Measurements from ENCODE around the gene PTPRA. TPM values are rescaled to one million over a fixed set of nuclear protein-coding genes. Genes with fewer than 3 reads are reported as not detected.

The PTPRA gene
- total RNA-seq, 1 experiment from 2014 or later, result 57.0 TPM

DNA sequence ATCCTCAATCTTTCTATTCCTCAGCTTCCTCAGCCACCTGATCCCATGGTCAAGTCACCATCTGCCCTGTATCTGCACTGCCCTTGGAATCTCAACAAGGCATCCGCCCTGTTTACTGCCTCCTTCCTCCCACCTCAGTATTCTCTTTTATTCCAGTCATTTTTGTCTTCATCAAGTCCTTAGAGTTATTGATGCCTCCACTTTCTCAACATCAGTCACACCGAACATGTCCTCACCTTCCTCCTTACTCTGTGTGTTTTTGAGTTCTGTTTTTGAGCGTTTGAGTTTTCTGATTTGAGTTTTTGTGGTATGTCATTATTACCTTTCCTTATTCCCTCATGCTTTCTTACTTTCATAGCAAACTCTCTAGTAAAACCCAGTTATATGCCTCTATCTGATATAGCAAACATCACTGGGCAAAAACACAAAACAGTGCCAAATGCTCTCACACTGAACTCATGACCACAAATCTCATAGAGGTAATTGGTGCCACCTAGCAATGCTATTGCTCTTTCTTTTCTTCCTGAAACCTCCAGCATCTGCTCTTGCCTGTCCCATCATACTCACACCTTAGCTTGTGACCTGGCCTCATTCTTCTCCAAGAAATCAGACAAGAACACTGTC lies 158.4 kb downstream of the PTPRA start:
- POLR2A ChIA-PET, result no interaction called here
- Histone ChIP-seq H3K4me3 (ENCODE audit: low read depth, low read length) (no peak overlapping the region), H3K4me1 (no peaks in the 10 kb centered on the region), H3K36me3 (ENCODE audit: control insufficient read depth, insufficient read depth, low read length) (peaks cover 9% of the 10 kb centered on the region; the same call in 1 of the 2 replicates), H3K9me3 (no peaks in the 10 kb centered on the region), H3K27me3 (replicated peaks; ENCODE audit: control insufficient read depth, insufficient read depth, low read length) (no peaks in the 10 kb centered on the region)
- no peaks in the 10 kb centered on the region for H3K4me1 Mint-ChIP-seq (ENCODE audit: low read depth, unreplicated experiment)
- TF ChIP-seq, protein P1, sequence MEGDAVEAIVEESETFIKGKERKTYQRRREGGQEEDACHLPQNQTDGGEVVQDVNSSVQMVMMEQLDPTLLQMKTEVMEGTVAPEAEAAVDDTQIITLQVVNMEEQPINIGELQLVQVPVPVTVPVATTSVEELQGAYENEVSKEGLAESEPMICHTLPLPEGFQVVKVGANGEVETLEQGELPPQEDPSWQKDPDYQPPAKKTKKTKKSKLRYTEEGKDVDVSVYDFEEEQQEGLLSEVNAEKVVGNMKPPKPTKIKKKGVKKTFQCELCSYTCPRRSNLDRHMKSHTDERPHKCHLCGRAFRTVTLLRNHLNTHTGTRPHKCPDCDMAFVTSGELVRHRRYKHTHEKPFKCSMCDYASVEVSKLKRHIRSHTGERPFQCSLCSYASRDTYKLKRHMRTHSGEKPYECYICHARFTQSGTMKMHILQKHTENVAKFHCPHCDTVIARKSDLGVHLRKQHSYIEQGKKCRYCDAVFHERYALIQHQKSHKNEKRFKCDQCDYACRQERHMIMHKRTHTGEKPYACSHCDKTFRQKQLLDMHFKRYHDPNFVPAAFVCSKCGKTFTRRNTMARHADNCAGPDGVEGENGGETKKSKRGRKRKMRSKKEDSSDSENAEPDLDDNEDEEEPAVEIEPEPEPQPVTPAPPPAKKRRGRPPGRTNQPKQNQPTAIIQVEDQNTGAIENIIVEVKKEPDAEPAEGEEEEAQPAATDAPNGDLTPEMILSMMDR (IDR thresholded peaks at IDR 0.05; ENCODE audit: insufficient read depth in 1 of 2, low read depth in 1 of 2, low read length in 1 of 2, severe bottlenecking in 1 of 2, unreplicated experiment in 1 of 2), result no peak
- no peak overlapping the region for H3K27ac Mint-ChIP-seq (ENCODE audit: unreplicated experiment)
- no peaks in the 10 kb centered on the region for H3K27me3 Mint-ChIP-seq (ENCODE audit: insufficient read depth, unreplicated experiment)
- no peaks in the 10 kb centered on the region for H3K9me3 Mint-ChIP-seq (ENCODE audit: unreplicated experiment)
- no peak for DNase-seq
- H3K36me3 Mint-ChIP-seq (ENCODE audit: insufficient read depth, unreplicated experiment), result peaks cover 20% of the 10 kb centered on the region
- CTCF ChIA-PET, result no interaction called here
- no TSS peak for BruUV-seq (replicated peaks)
- intact Hi-C loops (cut with micrococcal nuclease; ENCODE audit: unreplicated experiment), result no loop called here
- H3K4me3 Mint-ChIP-seq (ENCODE audit: unreplicated experiment), result no peak overlapping the region

DNA sequence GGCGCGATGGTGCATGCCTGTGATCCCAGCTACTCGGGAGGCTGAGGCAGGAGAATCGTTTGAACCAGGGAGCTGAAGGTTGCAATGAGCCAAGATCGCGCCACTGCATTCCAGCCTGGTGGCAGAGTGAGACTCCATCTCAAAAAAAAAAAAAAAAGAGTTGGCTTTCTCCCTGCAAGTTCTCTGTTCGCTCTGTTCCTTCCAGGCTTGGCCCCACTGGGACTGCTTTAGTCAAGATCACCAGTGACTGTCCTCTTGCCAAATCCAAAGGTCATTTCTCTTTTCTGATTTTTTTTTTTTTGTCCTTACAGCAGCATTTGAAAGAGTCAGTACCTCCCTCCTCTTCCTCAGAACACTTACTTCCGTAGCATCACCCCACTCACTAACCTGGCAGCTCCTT lies 159.3 kb downstream of the PTPRA start:
- H3K27me3 Mint-ChIP-seq (ENCODE audit: insufficient read depth, unreplicated experiment), result no peaks in the 10 kb centered on the region
- H3K4me3 Mint-ChIP-seq (ENCODE audit: unreplicated experiment), result no peak overlapping the region
- no peak for DNase-seq
- Histone ChIP-seq H3K27me3 (replicated peaks; ENCODE audit: control insufficient read depth, insufficient read depth, low read length) (no peaks in the 10 kb centered on the region), H3K36me3 (ENCODE audit: control insufficient read depth, insufficient read depth, low read length) (peaks cover 6% of the 10 kb centered on the region; the same call in 1 of the 2 replicates), H3K9me3 (no peaks in the 10 kb centered on the region), H3K4me3 (ENCODE audit: low read depth, low read length) (no peak overlapping the region), H3K4me1 (no peaks in the 10 kb centered on the region)
- POLR2A ChIA-PET, result no interaction called here
- no peak overlapping the region for H3K27ac Mint-ChIP-seq (ENCODE audit: unreplicated experiment)
- intact Hi-C loops (cut with micrococcal nuclease; ENCODE audit: unreplicated experiment), result no loop called here
- no peaks in the 10 kb centered on the region for H3K4me1 Mint-ChIP-seq (ENCODE audit: low read depth, unreplicated experiment)
- CTCF ChIA-PET, result interaction anchor here (0.6 kb wide), 1 partner anchor 68 kb away, joined by 6 read pairs; no protein-coding TSS in a partner anchor
- H3K9me3 Mint-ChIP-seq (ENCODE audit: unreplicated experiment), result no peaks in the 10 kb centered on the region
- TF ChIP-seq, protein P1 (IDR thresholded peaks at IDR 0.05; ENCODE audit: insufficient read depth in 1 of 2, low read depth in 1 of 2, low read length in 1 of 2, severe bottlenecking in 1 of 2, unreplicated experiment in 1 of 2), result no peak
- peaks cover 10% of the 10 kb centered on the region for H3K36me3 Mint-ChIP-seq (ENCODE audit: insufficient read depth, unreplicated experiment)
- no TSS peak for BruUV-seq (replicated peaks)

DNA sequence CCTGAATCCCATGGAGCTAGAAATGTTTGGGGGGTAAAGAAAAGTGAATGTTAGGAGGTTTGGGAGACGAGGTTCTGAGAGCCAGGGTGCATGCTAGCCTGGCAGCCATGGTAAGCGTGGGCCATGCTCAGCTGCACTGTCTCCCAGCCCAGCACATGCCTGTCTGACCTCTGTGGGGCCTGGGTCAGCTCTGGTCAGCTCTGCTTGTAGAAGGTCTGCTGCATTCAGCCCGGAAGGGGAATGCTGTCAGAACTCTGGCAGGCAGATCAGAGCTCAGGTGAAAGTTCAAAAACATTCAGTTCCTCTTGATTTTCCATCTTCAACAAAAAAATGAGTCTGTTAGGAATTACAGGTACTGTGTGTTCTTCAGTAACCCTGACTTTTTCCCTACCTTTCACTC lies 164.4 kb downstream of the PTPRA start:
- Histone ChIP-seq H3K36me3 (ENCODE audit: control insufficient read depth, insufficient read depth, low read length) (peaks cover 6% of the 10 kb centered on the region), H3K4me3 (ENCODE audit: low read depth, low read length) (no peak overlapping the region), H3K4me1 (no peaks in the 10 kb centered on the region), H3K9me3 (no peaks in the 10 kb centered on the region), H3K27me3 (replicated peaks; ENCODE audit: control insufficient read depth, insufficient read depth, low read length) (no peaks in the 10 kb centered on the region)
- CTCF ChIA-PET, result no interaction called here
- H3K36me3 Mint-ChIP-seq (ENCODE audit: insufficient read depth, unreplicated experiment), result peaks cover 15% of the 10 kb centered on the region
- H3K27ac Mint-ChIP-seq (ENCODE audit: unreplicated experiment), result no peak overlapping the region
- H3K4me3 Mint-ChIP-seq (ENCODE audit: unreplicated experiment), result no peak overlapping the region
- TF ChIP-seq, protein P1 (IDR thresholded peaks at IDR 0.05; ENCODE audit: insufficient read depth in 1 of 2, low read depth in 1 of 2, low read length in 1 of 2, severe bottlenecking in 1 of 2, unreplicated experiment in 1 of 2), result no peak
- intact Hi-C loops (cut with micrococcal nuclease; ENCODE audit: unreplicated experiment), result no loop called here
- POLR2A ChIA-PET, result no interaction called here
- no peaks in the 10 kb centered on the region for H3K27me3 Mint-ChIP-seq (ENCODE audit: insufficient read depth, unreplicated experiment)
- no peaks in the 10 kb centered on the region for H3K9me3 Mint-ChIP-seq (ENCODE audit: unreplicated experiment)
- BruUV-seq (replicated peaks), result no TSS peak
- no peak for DNase-seq
- peaks cover 9% of the 10 kb centered on the region for H3K4me1 Mint-ChIP-seq (ENCODE audit: low read depth, unreplicated experiment)
